HUES64 (cell line): ENCODE data around the gene CDC42BPG.

Experiments
- H3K27ac ChIP-seq: 2 replicates; pipeline ENCODE4 v1.7.0; 2013; ENCODE audit warnings: low read depth, low read length, inconsistent platforms
- H3K27me3 ChIP-seq: 2 replicates; pipeline ENCODE4 v1.6.1; 2013; ENCODE audit warnings: mild to moderate bottlenecking, low read length; ENCODE audit not compliant: insufficient read depth
- H3K36me3 ChIP-seq: 2 replicates; pipeline ENCODE4 v1.6.1; 2013; ENCODE audit warnings: mild to moderate bottlenecking, low read length; ENCODE audit not compliant: insufficient read depth
- H3K4me1 ChIP-seq: 2 replicates; pipeline ENCODE4 v1.6.1; 2013; ENCODE audit warnings: mild to moderate bottlenecking, low read length, moderate library complexity; ENCODE audit not compliant: insufficient read depth
- H3K4me3 ChIP-seq: 2 replicates; pipeline ENCODE4 v1.5.1; 2013; ENCODE audit warnings: mild to moderate bottlenecking, low read length, moderate library complexity
- H3K9ac ChIP-seq: 2 replicates; pipeline ENCODE4 v1.6.1; 2013; ENCODE audit warnings: mild to moderate bottlenecking, low read depth, low read length
- H3K9me3 ChIP-seq: 2 replicates; pipeline ENCODE4 v1.6.1; 2013; ENCODE audit warnings: low read depth, low read length; ENCODE audit not compliant: insufficient read depth
- WGBS: fragments of 150-250, 120-280 bp; methylation state at CpG from one replicate; pipeline ENCODE4 v1.1.7; 2013; ENCODE audit warnings: missing lambda C conversion rate; 5-methylcytosine and 5-hydroxymethylcytosine counted together

The CDC42BPG gene

DNA sequence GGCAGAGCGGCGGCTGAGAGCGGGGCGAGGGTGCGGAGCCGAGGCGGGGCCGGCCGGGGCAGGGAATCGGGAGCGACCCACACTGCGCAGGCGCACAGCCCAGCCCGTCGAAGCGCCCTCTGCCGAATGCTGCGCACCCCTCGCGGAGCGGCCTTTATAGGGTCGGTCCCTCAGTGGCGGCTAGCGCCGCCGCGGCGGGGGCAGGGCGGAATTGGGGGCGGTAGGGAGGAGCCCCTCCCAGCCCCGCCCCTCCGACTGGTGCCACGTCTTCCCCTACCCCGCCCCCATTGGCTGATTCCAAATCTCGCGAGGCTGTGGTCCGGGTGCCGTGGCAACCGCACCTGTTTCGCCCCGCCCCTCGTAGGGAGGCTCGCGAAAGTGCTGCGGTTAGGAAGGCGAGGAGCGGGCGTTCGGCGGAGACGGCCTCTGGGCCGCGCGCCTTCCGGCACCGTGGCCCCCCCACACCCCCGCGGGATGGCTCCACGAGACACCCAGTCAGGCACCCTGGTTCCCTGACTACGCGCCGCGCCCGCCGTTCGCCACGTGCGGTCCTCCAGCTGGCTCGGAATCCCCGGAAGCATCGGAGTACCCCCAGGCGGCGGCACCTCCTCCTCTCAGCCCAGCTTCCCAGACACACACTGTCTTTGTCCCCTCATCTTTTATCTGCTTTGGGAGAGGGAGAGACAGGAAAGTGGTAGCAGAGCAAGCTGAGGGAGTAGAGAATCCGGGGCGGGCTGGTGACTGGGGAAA lies 34.2 kb upstream of the CDC42BPG start, which contains the start of gene EHD1:
Gene EHD1, minus strand, starts transcription at position 128 of the 750 bp plus-strand sequence. CDS start 157 bp downstream, outside the sequence.
- peaks cover 16% of the 10 kb centered on the region for H3K4me1 ChIP-seq

DNA sequence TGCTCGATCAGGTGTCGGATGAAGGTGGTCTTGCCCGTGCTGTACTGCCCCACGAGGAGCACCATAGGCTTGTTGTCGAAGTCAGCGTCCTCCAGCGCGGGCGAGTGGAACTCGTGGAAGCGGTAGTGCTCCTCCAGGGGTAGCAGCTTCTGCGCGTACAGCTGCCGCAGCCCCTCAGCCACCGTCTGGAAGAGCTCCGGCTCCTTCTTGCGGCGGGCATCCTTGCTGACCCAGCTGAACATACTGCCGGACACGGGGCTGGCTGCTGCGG lies 33.7 kb upstream of the CDC42BPG start:
- peak overlapping the region; percentile 98 for H3K4me3 ChIP-seq
- H3K4me1 ChIP-seq = peaks cover 16% of the 10 kb centered on the region
- H3K36me3 ChIP-seq = peaks cover 12% of the 10 kb centered on the region; the same call in 1 of the 2 replicates
- H3K9ac ChIP-seq = peak overlapping the region; percentile 74
- 0 out of 2 replicates have a peak, but pooled peaks cover 6% of the 10 kb centered on the region for H3K27me3 ChIP-seq
- H3K9me3 ChIP-seq = no peaks in the 10 kb centered on the region
- WGBS = under 1% methylated on average over 21 of the region's 21 CpGs
- no peak overlapping the region for H3K27ac ChIP-seq

More for the DNA sequence above, 34.2 kb upstream of the CDC42BPG start, which contains the start of gene EHD1:
- WGBS = under 1% methylated on average over 75 of the region's 75 CpGs
- Histone ChIP-seq H3K9me3 (no peaks in the 10 kb centered on the region), H3K36me3 (0 out of 2 replicates have a peak, but pooled peaks cover 8% of the 10 kb centered on the region), H3K4me3 (peak within 1 kb of the TSS; percentile 98), H3K27ac (peak within 1 kb of the TSS; percentile 79), H3K9ac (peak within 1 kb of the TSS; percentile 94), H3K27me3 (0 out of 2 replicates have a peak, but pooled peaks cover 6% of the 10 kb centered on the region)

DNA sequence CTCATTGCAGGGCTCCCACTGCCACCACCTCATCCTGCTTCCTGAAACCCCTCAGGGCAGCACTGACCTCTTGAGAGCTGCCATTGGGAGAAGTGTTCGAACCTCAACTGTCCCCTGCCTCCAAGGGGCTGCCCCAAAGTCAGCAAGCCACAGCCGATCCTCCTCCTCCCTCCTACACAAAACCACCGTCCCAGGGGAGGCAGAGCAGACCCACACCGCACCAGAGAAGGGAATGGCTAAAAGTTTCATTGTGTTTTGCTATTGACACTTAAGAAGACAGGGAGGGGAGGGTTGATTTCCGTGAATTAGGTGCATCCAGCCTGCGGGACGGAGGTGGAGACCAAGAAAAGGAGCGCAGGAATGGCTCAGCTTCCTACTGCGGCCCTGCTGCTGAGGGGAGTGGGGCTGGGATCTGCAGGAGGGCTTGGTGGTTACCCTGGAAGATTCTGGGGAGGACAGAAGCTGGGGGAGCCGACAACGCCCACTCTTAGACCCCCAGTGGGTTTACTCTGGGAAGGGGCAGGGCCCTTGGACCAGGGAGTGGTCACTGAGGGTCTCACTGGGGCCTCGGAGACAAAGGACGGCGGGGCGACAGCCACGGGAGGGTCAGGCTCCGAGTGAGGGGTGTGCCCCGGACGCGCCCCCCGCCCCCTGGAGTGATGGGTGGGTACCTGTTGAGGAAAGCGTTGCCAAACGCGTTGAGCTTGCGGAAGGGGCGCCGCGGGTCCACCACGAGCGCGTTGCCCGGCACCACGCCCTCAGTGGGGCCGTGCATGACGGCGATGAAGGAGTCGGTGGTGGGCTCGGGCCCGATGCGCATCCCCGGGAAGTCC lies 33.2 kb upstream of the CDC42BPG start:
- Histone ChIP-seq H3K9me3 (no peaks in the 10 kb centered on the region), H3K4me3 (peak overlapping the region; percentile 98), H3K4me1 (peaks cover 16% of the 10 kb centered on the region), H3K36me3 (peaks cover 17% of the 10 kb centered on the region; the same call in 1 of the 2 replicates), H3K9ac (peak overlapping the region; percentile 74), H3K27me3 (0 out of 2 replicates have a peak, but pooled peaks cover 6% of the 10 kb centered on the region), H3K27ac (no peak overlapping the region)
- 4% methylated on average over 41 of the region's 41 CpGs for WGBS

DNA sequence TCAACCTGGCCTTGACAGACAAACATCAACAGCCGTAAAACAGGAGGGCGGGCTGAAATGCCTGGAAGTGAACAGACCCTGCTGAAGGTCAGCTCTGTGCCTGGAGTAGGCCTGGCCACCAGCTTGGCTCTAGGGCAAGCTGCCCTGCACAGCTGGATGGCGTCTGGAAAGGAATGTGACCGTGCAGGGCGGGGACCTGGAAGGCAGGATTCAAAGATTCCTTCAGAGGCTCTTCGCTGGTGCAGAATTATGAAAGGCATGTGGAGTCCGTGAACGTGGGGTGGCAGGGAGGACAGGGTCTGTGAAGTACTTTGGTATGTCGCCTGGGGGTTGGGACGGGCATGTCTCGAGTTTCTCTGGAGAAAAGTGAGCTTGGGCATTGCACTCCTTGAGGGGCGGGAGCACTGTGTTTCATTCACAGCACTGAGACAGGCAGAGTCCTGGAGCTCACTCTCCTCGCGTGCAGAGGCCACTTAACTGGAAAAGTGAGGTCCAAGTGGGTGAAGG lies 32.4 kb upstream of the CDC42BPG start:
- H3K27me3 ChIP-seq = 0 out of 2 replicates have a peak, but pooled peaks cover 6% of the 10 kb centered on the region
- peaks cover 19% of the 10 kb centered on the region; the same call in 1 of the 2 replicates for H3K36me3 ChIP-seq
- H3K27ac ChIP-seq = no peak overlapping the region
- peak overlapping the region; percentile 74; the same call in 1 of the 2 replicates for H3K9ac ChIP-seq
- H3K9me3 ChIP-seq = no peaks in the 10 kb centered on the region
- whole genome bisulfite sequencing = 53% methylated on average over 14 of the region's 14 CpGs
- peaks cover 16% of the 10 kb centered on the region for H3K4me1 ChIP-seq
- H3K4me3 ChIP-seq = peak overlapping the region; percentile 98

DNA sequence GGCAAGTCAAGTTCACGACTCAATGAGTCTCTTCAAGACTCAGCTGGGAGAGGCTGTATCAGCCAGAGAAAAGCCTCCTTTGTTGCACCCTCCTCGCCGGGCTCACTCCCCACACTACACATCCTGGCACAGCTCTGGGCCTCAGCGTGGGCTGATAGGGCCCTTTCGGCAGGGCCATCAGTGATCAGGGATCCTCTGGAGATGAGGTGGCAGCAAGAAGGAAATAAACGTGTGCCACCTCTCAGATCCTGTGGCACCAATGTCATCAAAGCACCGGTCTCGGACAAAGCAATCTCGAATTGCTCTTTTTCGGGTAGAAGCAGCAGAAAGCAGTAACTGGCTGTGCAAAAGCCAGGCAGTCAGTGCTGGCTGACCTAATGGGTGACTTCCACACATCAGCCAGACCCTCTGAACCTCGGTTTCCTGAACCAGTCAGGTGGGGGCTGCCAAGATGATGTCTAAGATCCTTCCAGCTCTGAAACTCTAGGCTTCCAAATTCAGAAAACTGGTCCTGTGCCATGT lies 31.8 kb upstream of the CDC42BPG start:
- WGBS = 90% methylated on average over 11 of the region's 11 CpGs
- peak overlapping the region; percentile 98; the same call in 1 of the 2 replicates for H3K4me3 ChIP-seq
- H3K9ac ChIP-seq = no peak overlapping the region

DNA sequence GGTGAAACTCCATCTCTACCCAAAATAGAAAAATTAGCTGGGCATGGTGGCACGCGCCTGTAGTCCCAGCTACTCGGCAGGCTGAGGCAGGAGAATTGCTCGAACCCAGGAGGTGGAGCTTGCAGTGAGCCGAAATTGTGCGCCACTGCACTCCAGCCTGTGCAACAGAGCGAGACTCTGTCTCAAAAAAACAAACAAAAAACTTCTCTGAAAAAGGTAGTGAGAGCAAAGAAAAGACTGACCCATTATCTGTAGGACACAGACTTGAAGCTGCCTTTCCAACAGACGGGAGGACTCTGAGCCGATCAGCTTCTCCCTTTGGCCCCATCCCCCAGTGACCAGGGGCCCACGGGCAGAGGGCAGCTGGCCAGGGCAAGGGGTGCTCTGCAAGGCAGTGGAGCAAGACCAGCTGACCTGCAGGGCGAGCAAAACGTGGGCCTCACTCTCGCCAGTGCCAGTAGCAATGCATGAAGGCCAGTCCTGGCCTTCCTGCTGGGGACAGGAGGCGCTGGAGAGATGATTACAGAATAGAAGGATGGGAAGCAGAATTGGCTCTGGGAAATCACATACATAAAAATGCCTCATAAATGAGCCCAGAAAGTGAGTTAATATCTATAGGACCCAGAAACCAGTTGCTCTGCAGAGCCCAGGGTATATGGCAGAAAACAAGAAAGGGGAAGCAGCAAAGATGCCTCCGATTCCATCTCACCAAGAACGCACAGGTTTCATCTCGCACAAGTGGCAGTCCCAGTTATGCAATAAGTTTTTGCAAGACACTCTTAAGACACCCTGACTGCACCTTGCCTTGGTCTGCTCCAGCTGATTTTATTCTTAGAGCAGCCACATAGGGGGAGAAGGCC lies 31.1 kb upstream of the CDC42BPG start:
- H3K9ac ChIP-seq = no peak overlapping the region
- 0 out of 2 replicates have a peak, but pooled peaks cover 6% of the 10 kb centered on the region for H3K27me3 ChIP-seq
- H3K9me3 ChIP-seq = no peaks in the 10 kb centered on the region
- no peak overlapping the region for H3K27ac ChIP-seq
- H3K4me1 ChIP-seq = peaks cover 22% of the 10 kb centered on the region
- H3K4me3 ChIP-seq = no peak overlapping the region
- peaks cover 28% of the 10 kb centered on the region; the same call in 1 of the 2 replicates for H3K36me3 ChIP-seq
- WGBS = 92% methylated on average over 17 of the region's 17 CpGs

More for the DNA sequence above, 31.8 kb upstream of the CDC42BPG start:
- H3K27me3 ChIP-seq = 0 out of 2 replicates have a peak, but pooled peaks cover 6% of the 10 kb centered on the region
- no peak overlapping the region for H3K27ac ChIP-seq
- H3K4me1 ChIP-seq = peaks cover 22% of the 10 kb centered on the region
- peaks cover 25% of the 10 kb centered on the region; the same call in 1 of the 2 replicates for H3K36me3 ChIP-seq
- no peaks in the 10 kb centered on the region for H3K9me3 ChIP-seq

DNA sequence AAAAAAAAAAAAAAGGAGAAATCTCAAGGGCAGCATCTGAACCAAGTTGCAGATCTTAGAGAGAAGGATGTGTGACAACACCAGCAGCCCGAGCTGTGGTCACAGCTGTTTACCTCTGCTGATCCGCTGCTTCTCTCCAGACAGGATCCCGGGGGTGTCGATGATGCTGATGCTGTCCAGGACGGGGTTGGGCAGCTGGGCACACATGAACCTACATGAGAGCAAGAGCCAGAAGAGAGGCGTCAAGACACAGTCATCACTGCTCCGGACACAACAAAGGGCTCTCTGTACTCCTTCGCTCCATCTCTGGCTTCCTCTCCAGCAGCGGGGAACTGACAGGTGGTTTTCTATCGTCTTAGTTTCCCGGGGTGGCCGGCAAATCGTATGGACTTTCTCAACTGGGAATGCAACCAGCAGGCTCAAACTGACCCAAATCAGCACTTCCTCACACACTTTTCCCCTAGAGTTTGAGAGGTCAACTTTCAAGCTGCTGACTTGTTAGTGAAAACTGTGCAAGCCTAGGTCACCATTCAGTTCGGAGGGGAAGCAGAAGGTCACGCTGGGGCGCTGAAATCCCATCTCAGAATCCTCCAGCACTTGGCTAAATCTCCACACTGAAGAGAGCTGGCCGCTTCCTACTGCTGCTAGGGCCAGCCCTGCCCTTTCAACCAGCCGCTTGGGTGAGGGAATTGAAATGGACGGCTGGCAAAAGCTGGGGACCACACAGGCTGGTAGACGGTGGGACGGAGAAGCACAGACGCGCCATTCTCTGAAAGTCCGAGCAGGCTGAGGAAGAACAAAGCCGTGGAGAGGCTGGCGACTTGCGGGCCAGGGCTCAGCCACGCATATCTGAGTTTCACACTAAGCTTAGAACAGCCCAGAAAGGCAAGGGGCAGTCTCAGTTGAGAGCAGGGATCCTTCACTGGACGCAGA lies 30.1 kb upstream of the CDC42BPG start:
- Histone ChIP-seq H3K4me1 (peaks cover 20% of the 10 kb centered on the region), H3K27me3 (0 out of 2 replicates have a peak, but pooled peaks cover 6% of the 10 kb centered on the region), H3K9me3 (no peaks in the 10 kb centered on the region), H3K4me3 (no peak overlapping the region), H3K36me3 (peaks cover 28% of the 10 kb centered on the region; the same call in 1 of the 2 replicates), H3K27ac (no peak overlapping the region), H3K9ac (no peak overlapping the region)
- WGBS = 95% methylated on average over 29 of the region's 29 CpGs

DNA sequence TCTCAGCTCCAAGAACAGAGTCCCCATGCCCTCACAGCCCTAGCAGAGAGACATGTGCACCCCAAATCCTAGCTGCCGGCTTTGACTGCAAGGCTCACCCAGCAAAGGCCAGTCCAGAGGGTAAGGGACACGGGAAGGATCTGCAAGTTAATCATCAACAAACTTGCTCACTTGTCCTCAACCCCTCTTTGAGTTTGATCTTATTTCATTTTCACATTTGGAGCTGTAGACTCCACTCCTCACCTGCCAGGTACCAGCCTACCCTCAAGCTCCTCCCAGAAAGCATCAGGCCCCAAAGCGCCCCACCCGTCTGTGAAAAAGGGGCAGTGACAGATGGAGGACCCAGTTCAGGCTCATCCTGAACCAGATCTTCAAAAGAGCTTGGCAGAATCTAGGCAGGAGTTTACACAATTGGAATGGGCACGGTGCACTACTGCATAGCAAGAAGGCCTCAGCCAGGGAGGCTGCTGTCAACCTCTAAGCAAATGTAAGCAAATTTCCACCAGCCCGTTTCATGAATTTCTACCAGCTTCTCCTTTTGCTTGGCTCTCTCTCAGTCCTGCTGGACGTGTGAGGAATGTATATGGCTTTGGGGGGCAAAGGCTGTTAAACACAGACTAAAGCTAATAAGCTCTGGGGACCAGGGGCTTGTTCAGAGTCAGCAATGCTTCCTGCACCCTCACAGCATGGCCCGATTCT lies 28.5 kb upstream of the CDC42BPG start:
- Histone ChIP-seq H3K4me3 (no peak overlapping the region), H3K4me1 (peaks cover 19% of the 10 kb centered on the region)
- WGBS = 92% methylated on average over 8 of the region's 8 CpGs

DNA sequence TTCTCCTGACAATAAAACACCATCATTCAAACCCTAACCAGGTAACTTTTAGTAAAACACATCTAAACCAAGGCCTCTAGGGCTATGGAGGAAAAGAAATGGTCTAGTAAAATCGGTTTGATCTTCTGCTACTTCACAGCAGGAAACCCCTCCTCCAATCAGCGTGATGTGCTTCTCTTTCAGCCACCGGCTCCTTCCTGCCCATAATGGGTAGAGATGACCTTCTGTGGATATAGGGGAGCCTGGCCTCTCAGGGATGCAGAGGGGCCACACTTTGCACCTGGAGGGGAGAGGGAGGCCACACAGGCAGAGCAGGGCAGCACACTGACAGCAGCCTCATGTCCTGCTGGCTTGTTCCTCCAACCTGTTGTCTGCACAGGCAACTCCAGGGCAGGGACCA lies 27.0 kb upstream of the CDC42BPG start:
- no peak overlapping the region for H3K9ac ChIP-seq
- no peak overlapping the region for H3K4me3 ChIP-seq
- no peaks in the 10 kb centered on the region for H3K27me3 ChIP-seq
- peaks cover 31% of the 10 kb centered on the region; the same call in 1 of the 2 replicates for H3K36me3 ChIP-seq
- 79% methylated on average over 2 of the region's 3 CpGs for WGBS
- no peak overlapping the region for H3K27ac ChIP-seq
- no peaks in the 10 kb centered on the region for H3K9me3 ChIP-seq
- peaks cover 12% of the 10 kb centered on the region; the same call in 1 of the 2 replicates for H3K4me1 ChIP-seq

More for the DNA sequence above, 28.5 kb upstream of the CDC42BPG start:
- H3K9me3 ChIP-seq = no peaks in the 10 kb centered on the region
- no peak overlapping the region for H3K9ac ChIP-seq
- 0 out of 2 replicates have a peak, but pooled peaks cover 6% of the 10 kb centered on the region for H3K27me3 ChIP-seq
- no peak overlapping the region for H3K27ac ChIP-seq
- peaks cover 31% of the 10 kb centered on the region; the same call in 1 of the 2 replicates for H3K36me3 ChIP-seq
